Left ventricle myocardium inferior (tissue), 1 donor: Measurements from ENCODE around the gene MEGF9. TPM values are rescaled to one million over a fixed set of nuclear protein-coding genes. Genes with fewer than 3 reads are reported as not detected.

ENCODE experiments used
- DNase-seq: peaks from one replicate; pipeline ENCODE4 v3.0.0-alpha.2; 2020
- H3K27ac ChIP-seq: fragments of 200-600 bp; replicated peaks from 2 replicates; pipeline ENCODE4 v1.8.0; 2021
- H3K27me3 ChIP-seq: fragments of 200-600 bp; 2 replicates; pipeline ENCODE4 v1.8.0; 2021; ENCODE audit warnings: low read depth
- H3K36me3 ChIP-seq: fragments of 200-600 bp; 2 replicates; pipeline ENCODE4 v1.8.0; 2021
- H3K4me1 ChIP-seq: fragments of 200-600 bp; 2 replicates; pipeline ENCODE4 v1.8.0; 2021
- H3K4me3 ChIP-seq: fragments of 200-600 bp; 2 replicates; pipeline ENCODE4 v1.8.0; 2021; ENCODE audit warnings: mild to moderate bottlenecking, moderate library complexity
- H3K9me3 ChIP-seq: fragments of 200-600 bp; replicated peaks from 2 replicates; pipeline ENCODE4 v1.8.0; 2021
- intact Hi-C: fragments of 100-400 bp; cut with micrococcal nuclease; formaldehyde crosslinking; loops from one replicate; pipeline ENCODE4 v1.11.0; 2022
- total RNA-seq: library from RNA; stranded (reverse); fragmentation: NEBNext Ultra II Directional; extraction: Animal tissue kit (Norgen Biotek cat#: 25700); gene quantifications from one replicate; pipeline ENCODE4 v1.2.1, GENCODE V29; 2021
- TF ChIP-seq, protein P1 (sequence below): fragments of 200-600 bp; IDR thresholded peaks from 2 replicates; pipeline ENCODE4 v1.8.0; 2021; ENCODE audit warnings: antibody characterized with exemption, mild to moderate bottlenecking, borderline replicate concordance
- donor health status: DM: no; HTN: yes; CAD: no; lungs with severe emphysema.

MEGF9 gene
- total RNA-seq, 1 donor from 2014 or later = 5.1 TPM

DNA sequence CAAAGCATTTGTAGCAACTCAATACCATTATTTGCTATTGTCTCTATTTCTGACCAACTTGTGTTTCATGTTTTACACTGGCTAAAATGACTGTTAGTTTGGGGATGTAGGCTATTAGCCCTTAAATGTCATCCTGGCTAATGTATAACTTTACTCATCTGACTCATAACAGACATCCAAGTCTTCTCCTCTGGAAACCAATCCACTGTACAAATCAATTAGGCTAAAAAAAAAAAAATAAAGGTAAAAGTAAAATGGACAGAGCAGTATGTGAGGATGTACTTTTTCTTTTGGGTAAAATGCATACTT, 20.6 kb downstream of the MEGF9 start:
- Histone ChIP-seq H3K27ac (no peak overlapping the region), H3K4me3 (no peak overlapping the region), H3K27me3 (no peaks in the 10 kb centered on the region), H3K4me1 (peaks cover 28% of the 10 kb centered on the region), H3K36me3 (no peaks in the 10 kb centered on the region), H3K9me3 (no peaks in the 10 kb centered on the region)
- intact Hi-C loops = no loop called here
- DNase-seq = no peak
- TF ChIP-seq, protein P1, sequence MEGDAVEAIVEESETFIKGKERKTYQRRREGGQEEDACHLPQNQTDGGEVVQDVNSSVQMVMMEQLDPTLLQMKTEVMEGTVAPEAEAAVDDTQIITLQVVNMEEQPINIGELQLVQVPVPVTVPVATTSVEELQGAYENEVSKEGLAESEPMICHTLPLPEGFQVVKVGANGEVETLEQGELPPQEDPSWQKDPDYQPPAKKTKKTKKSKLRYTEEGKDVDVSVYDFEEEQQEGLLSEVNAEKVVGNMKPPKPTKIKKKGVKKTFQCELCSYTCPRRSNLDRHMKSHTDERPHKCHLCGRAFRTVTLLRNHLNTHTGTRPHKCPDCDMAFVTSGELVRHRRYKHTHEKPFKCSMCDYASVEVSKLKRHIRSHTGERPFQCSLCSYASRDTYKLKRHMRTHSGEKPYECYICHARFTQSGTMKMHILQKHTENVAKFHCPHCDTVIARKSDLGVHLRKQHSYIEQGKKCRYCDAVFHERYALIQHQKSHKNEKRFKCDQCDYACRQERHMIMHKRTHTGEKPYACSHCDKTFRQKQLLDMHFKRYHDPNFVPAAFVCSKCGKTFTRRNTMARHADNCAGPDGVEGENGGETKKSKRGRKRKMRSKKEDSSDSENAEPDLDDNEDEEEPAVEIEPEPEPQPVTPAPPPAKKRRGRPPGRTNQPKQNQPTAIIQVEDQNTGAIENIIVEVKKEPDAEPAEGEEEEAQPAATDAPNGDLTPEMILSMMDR = no peak

DNA sequence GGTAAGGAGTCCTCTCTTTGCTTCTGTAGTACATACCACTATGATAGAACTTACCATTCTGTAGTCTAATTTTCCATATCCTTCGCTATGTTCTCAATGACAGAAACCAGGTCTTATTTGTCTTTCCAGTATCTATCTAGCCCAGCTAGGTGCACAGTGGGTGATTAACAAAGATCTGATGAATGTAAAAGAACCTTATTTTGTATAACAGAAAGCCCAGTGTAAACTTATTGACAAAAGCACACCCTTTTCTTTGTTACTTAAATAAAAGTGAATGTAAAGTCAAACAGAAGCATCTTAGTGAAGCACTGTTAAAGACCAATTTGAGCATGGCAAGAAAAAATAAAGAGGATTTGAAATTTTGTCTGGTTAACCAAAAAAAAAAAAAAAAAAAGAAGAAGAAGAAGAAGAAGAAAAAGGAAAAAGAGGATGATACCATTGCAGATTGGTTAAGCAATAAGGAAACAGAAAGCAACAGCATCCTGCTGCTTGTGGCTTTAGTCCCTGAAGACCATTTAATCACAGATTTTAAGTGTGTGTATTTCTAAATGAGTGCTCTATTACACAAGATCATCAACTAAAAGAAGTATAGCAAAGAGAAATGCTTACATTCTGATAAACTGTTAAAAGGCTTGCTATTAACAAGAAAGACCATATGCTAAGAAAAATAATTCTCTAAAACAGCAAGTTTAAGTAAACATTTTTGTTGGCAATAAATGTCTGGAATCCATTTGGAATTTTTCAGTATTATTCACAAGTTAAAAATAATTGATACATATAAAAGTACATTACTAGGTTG, 21.2 kb downstream of the MEGF9 start:
- intact Hi-C loops = no loop called here
- Histone ChIP-seq H3K9me3 (no peaks in the 10 kb centered on the region), H3K27me3 (no peaks in the 10 kb centered on the region), H3K4me1 (peaks cover 27% of the 10 kb centered on the region), H3K36me3 (no peaks in the 10 kb centered on the region), H3K4me3 (no peak overlapping the region), H3K27ac (no peak overlapping the region)
- DNase-seq = no peak
- TF ChIP-seq, protein P1 = no peak

DNA sequence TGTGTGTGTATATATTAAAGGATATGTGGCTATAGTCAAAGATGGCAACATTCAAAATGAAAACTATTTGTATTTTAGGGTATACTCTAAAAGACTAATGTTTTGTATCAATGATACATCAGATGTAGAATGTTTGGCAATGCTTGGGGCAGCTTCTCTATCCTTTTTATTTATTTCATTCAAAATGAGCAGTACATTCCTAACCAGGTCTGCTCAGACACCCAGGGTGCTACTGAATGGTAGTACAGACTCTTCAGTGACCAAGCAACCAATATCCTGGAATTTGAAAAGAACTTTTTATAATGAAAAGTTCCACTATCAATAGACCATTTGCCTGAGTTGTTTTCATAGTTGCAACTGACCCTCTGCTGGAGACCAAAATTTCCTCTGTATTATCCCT, 23.9 kb downstream of the MEGF9 start:
- Histone ChIP-seq H3K4me1 (peaks cover 27% of the 10 kb centered on the region), H3K27me3 (no peaks in the 10 kb centered on the region), H3K9me3 (no peaks in the 10 kb centered on the region), H3K4me3 (no peak overlapping the region), H3K36me3 (no peaks in the 10 kb centered on the region), H3K27ac (no peak overlapping the region)
- TF ChIP-seq, protein P1 = no peak
- intact Hi-C loops = no loop called here
- no peak for DNase-seq

DNA sequence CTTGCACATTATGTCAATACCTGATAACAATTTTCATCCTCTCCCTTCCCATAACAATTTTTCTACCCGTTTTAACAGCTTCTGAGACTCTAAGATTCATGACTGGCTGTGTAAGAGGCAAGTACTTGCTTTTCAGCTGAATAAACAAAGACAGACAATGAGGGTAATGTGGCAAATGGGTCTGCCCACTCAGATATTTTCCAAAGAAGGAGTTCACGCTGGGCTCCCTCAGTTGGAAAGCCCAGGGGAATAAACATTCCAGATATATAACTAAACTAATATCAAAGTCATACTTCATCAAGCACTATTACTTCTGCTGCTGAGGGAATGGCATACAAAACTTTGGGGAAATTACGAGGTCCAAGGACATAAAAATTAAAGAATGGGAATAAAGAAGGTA, 24.4 kb downstream of the MEGF9 start:
- Histone ChIP-seq H3K36me3 (no peaks in the 10 kb centered on the region), H3K27ac (no peak overlapping the region), H3K9me3 (no peaks in the 10 kb centered on the region), H3K4me1 (peaks cover 29% of the 10 kb centered on the region), H3K27me3 (no peaks in the 10 kb centered on the region), H3K4me3 (no peak overlapping the region)
- intact Hi-C loops = no loop called here
- DNase-seq = no peak
- TF ChIP-seq, protein P1 = no peak

DNA sequence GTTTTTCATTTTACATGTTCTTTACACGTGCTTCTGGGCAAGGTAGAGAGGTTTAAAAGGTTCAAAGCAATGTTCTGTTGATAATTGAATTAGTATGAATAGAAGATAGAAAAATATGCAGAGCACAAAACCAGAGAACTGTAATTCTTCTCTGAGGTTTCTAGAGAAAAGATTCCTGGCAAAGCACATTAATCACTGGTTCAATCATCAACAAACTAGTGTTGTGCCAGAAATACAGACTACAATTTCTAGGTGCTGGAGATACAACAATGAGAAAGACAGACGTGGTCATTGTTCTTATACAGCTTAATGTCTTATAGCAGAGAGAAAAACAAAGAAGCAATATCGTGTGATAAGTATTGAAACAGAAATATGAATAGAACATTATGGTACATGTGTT, 25.5 kb downstream of the MEGF9 start:
- H3K36me3 ChIP-seq = no peaks in the 10 kb centered on the region
- H3K4me1 ChIP-seq = peaks cover 39% of the 10 kb centered on the region
- no peak for DNase-seq
- H3K9me3 ChIP-seq = no peaks in the 10 kb centered on the region
- H3K27ac ChIP-seq = no peak overlapping the region
- no peak overlapping the region for H3K4me3 ChIP-seq
- TF ChIP-seq, protein P1 = no peak
- no peaks in the 10 kb centered on the region for H3K27me3 ChIP-seq
- intact Hi-C loops = no loop called here
